GM18498 (cell line): ENCODE measurements around the gene LMOD3.

Experiments used
- ATAC-seq: cut with Tn5 transposase; IDR thresholded peaks from one replicate; pipeline ENCODE4 v1.9.1; 2021; ENCODE audit warnings: mild to moderate bottlenecking, moderate library complexity; ENCODE audit not compliant: unreplicated experiment

Gene LMOD3

DNA sequence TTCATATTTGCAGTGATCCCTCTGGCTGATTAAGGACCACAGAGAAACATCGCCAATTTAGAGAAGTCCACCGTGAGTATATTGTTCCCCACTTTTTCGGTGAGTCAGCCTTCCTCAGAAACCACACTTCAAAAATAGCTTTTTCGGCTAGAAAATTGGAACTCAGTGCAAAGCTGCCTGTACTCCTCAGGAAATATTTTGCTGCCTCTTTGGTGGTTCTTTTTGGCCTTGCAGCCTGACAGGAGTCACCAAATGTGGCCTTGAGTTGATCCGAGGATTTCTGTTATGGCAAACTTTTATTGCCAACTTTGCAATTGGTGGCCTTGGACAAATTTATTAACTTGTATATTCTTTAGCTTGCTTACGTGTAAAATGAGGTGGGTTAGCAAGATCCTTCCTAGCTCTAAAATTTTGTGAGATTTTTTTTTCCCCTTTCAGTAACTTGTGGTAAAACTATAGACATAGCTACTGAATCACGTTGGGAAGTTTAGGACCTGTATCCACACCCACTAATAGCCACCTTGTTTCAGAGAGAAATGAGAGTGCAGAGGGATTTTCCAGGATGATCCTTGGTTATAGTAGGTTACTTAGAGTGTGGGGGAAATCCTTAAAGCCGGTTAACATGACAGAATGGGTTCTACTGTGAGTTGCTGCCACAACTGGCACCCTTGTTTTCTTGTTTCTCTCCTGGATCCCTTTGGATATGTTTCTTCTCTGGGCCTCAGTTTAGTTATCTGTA, 27.8 kb downstream of the LMOD3 start:
- ATAC-seq = no peak

DNA sequence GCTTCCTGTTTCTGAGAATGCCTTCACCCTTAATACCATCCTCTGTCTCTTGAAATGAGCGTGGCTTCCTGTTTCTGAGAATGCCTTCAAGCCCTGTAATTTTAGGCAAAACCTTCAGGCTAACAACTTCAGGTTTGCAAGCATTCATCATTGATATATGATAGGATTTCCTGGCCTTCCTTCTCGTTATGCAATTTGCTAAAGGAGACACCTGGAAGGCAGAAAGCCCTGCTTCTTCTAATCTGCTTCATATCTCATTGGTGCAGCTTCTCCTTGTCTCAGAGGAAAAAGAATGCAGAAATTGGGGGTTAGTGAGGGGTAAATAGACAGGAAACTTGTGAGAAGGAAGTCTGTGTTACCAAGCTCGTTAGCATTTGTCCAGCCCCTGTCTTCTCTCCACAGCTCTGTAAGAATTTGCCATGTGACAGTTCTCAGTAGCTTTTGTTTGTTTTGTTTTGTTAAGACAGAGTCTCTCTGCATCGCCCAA, 30.3 kb downstream of the LMOD3 start:
- ATAC-seq = peak; percentile 74

DNA sequence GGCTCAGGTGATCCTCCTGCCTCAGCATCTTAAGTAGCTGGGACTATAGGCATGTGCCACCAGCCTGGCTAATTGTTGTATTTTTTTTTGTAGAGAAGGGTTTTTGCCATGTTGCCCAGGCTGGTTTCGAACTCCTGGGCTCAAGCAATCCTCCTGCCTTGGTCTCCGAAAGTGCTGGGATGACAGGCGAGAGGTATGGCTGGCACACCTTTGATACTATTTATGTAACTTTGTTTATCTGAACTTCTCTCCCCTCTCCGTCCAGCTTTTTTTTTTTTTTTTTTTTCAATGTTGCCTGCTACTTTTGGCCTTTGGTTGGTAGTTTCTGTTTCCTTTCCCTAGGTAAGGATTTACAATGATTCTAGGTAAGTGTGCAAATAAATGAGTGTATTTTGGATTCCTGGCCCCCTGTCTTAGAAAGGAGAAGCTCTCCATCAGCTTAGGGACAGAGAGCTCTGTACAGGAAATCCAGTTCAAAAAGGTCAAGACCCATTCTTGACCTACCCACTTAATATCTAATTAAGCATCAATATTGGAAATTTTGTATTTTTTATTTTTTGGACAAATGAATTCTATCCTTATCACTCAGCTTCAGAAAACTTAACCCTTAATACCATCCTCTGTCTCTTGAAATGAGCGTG, 30.9 kb downstream of the LMOD3 start:
- no peak for ATAC-seq

DNA sequence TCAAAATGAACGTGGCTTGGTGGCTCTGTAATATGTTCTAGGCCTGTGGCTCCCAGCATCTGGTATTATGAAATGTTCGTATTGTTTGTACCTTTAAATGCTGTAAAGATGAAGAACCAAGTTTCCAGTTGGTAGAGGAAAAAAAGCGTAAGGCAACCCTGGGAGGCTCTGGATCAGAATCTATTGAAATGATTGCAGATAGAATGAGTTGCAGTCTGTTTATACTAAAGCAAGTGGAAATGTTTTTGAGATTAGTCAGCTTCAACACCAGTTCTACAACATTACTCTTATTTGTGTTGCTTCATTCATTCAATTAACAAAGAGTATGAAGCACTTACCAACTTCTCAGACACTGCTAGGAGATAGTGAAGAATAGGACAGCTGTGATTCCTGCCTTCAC, 32.4 kb downstream of the LMOD3 start:
- ATAC-seq = no peak

DNA sequence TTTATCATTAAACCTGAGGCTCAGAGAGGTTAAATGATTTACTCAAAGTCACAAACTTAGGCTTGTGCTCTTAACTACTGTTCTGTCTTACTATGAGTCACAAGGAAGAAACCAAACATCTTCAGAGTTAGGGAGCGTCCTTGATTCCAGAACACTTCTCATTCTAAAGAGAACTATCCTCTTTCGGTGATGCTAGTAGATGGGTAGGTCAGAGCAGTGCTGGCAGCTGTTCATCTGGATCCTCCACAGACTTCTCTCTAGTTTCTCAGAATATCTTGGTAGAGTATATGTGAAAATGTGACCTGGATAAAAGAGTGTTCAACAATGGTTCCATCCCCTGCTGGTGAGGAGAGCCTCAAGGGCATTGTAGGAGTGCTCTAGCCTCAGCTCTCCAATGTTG, 34.3 kb downstream of the LMOD3 start:
- no peak for ATAC-seq

DNA sequence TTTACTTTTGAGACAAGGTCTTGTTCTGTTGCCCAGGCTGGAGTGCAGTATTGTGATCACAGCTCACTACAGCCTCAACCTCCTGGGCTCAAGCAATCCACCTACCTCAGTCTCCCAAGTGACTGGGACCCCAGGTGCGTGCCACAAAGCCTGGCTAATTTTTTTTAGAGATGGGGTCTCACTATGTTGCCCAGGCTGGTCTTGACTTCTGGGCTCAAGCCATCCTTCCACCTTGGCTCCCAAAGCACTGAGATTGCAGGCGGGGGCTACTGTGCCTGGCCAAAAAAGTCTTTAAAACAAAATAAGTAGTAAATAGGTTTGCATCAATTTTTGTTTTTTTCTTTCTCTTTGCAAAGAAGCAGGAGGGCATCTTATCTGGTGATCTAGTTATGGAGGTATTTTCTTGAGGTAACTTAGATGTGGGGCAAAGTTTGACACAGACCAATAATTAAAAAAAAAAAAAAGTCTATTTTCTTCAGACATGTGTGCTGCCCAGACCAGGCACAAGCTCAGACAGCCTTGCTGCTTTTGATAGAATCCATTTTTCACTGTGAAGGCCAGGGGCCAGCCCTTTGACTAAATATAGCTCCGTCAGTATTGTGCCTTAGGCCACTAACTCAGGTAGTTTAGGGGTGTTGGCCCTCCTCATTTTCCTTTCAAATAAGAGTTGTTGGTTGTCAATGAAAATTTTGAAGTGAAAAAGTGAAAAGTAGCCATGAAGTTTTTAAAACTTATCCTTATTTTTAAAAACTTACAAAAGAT, 35.2 kb downstream of the LMOD3 start:
- no peak for ATAC-seq

DNA sequence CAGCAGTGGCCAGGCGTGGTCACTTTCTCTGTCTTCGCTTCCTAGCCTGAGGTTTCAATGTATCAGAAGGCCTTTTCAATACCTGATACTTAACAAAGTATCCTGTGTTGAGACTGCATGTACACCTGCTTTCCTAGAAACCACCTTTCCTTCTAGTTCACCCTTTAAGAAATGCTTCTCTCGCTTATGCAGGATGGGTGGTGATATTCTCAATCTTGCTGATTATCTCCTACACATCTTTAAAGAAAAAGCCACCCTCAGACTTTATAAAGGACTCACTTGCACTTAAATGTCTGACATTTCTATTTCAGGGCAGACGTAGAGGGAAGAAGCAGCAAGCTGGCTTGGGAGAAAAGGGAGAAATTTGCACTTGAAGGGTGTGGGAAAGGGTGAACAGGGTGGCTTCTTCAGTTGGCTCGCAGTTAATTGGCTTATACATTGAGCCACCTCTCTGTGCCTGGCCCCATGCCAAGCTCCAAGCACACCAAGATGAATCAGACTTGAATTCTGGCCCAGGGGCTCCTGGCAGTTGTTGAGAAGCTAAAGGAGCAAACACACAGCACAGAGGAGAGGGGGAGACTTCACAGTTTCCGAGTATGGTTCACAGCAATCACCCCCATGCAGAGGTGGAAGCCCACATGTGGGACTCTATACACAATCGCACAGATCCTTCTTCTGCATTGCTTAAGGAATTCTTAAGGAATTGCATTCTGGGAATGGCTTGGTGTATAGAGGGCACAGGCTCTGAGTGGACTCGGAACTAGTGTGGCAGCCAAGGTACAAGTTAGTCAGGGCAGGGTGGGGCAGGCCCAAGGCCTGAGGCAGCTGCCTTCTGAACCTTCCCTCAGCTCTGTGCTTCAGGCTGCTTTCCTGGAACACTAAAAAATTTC, 36.3 kb downstream of the LMOD3 start:
- ATAC-seq = no peak

DNA sequence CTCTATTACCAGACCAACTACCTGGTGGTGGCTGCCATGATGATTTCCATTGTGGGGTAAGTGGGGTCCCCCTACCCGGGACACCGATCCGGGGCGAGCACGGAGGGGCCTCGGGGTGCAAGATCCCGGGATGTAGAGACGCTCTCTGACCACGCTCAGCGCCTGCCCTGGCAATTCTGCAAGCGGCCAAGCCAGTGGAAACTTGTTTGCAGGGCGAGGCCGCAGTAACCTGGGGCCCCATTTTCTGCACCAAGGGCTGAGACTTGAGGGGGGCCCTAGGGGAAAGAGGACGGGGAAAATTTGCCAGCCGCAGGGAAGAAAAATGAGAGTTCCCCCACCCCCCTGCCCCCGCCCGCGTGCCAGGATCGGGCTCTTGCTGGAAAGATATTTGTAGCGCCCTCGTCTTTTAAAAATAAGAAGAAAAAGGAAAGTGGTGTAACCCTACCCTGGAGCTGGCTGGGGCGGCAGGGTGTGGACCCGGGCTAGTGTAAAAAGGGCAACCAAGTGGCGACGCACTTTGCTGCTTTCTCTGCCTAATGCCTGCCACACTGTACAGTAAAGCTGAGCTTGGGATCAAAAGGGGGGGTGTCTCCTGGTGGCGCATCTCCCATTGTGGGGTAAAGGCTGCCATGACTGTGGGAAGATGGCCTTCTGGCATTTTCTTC, 37.1 kb downstream of the LMOD3 start:
- peak; percentile 1 for ATAC-seq

DNA sequence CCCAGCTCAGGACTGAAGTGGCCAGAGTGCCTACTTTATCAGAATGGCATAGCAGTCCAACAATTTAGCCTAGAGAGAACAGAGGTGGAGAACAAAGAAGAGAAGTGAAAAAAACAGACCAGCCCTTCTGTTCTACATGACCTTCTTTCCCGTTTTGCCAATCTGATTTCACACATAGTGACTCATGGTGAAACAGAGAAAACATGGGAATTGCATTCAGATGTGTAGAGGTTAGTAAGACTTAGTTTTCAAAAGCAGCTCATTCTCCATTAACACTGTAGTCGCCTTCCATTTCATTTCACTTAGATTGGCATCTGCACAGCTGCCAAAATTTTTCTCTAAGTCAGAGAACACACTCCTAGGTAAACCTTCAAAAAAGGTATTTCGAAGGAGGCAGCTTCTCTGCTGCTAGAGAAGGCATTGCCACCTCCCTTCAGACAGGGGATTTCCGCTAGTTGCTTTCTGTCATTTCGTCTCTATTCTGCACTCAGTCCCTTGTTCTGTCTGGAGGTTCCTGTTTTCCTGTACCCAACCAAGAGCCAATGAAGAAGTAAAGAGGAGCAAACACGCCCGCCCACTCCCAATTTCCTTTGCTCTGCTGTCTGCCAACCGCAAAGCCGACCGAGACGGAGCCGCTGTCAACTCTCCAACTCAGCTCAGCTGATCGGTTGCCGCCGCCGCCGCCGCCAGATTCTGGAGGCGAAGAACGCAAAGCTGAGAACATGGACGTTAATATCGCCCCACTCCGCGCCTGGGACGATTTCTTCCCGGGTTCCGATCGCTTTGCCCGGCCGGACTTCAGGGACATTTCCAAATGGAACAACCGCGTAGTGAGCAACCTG, 37.8 kb downstream of the LMOD3 start, which contains the start of gene ARL6IP5:
Gene ARL6IP5, plus strand, starts transcription at position 612 of the 842 bp plus-strand sequence. Its CDS starts 111 bp downstream, at position 723.
- ATAC-seq = peak; percentile 58

DNA sequence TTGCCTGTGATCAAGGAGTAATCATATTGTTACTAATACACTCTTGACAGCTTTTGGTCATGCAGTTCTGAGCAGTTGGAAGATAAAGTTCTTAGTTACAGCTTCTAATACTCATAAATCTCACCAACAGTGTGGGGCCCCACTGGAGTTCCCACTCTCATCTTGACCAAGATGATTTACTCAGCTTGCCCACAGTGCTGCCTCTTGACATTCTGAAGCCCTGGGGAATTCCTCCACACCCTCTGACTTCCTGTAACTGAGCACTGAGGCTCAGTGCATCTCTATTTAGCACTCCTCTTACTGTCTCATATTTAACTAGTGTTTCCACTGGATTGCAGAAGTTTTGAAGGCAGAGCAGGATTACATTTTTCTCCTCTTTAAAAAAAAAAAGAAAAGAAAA, 39.6 kb downstream of the LMOD3 start:
- peak; percentile 61 for ATAC-seq

DNA sequence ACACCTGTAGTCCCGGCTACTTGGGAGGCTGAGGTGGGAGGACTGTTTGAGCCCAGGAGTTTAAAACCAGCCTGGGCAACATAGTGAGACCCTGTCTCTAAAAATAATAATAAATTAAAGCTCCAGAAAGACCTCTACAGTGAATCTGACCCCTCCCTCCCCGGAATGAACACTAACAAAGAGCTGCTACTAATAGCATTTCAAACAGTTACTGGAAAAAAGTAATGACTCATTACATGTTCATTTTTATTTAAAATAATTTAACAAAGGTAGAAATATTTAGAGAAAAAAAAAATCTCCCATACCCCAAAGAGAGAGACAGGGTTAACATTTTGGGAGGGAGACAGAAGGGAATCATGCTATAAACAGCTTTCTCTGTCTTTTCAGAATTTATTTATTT, 40.0 kb downstream of the LMOD3 start:
- no peak for ATAC-seq

DNA sequence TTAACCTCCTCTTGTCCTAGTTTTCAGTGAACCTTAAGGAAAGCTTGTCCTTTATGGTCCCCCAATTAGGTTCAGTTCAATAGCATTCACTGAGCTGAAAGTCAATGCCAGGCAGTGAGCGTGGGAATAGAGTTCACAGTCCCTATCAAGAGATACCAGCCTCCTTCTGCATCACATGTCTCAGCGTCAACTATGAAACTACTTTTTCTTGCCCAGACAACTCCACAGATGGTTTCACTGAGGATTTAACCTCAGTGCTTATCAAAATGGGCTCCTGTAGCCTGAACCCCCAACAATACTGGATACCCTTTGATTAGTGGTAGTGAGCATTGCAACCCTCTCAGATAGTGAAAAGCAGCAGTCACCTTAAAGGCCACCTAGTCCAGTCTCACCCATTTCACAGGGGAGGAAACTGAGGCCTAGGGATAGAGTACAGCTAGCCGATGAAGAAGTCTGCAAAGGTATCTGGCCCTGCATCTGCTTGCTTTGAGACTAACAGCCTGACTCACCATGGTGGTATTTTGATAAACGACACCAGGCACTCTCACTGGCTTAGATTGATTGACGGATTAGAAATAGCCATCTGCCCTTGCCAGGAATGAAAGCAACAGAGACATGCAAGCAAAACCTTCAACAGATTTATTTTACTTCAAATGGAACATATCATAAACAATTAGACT, 40.7 kb downstream of the LMOD3 start:
- no peak for ATAC-seq

DNA sequence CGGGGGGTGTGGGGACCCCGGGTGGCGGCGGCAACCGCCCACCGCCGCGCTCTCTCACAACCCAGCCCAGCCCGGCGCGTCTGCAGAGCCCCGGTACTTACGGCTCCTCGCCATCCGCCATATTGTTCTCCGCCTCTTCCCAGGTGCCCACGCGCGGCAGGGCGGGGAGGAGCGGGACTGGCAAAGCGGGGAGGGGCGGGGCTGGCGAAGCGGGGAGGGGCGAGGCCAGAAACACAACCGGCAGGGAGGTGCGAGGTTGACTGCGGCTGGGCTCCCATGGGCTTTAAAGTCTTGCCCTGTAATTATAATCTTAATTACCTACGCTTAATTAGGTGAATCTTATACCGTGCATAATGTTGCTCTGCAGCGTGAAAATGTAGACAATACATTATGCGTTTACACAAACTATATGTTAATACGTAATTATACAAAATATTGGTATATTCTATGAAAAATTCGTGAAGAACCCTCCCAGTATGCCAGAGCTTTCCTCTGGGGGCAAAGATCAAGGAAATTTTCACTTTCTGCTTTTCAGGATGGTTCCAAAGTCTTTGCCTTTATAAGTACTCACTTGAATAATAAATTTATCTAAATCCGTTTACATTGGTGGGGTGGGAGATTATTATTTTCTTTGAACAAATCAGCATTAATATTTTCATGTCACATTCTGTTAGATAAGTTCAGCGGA, 42.0 kb downstream of the LMOD3 start, which contains the start of gene UBA3:
Gene UBA3, minus strand, starts transcription at position 133 of the 688 bp plus-strand sequence. Its CDS starts 12 bp downstream, at position 121.
- ATAC-seq = peak; percentile 54

DNA sequence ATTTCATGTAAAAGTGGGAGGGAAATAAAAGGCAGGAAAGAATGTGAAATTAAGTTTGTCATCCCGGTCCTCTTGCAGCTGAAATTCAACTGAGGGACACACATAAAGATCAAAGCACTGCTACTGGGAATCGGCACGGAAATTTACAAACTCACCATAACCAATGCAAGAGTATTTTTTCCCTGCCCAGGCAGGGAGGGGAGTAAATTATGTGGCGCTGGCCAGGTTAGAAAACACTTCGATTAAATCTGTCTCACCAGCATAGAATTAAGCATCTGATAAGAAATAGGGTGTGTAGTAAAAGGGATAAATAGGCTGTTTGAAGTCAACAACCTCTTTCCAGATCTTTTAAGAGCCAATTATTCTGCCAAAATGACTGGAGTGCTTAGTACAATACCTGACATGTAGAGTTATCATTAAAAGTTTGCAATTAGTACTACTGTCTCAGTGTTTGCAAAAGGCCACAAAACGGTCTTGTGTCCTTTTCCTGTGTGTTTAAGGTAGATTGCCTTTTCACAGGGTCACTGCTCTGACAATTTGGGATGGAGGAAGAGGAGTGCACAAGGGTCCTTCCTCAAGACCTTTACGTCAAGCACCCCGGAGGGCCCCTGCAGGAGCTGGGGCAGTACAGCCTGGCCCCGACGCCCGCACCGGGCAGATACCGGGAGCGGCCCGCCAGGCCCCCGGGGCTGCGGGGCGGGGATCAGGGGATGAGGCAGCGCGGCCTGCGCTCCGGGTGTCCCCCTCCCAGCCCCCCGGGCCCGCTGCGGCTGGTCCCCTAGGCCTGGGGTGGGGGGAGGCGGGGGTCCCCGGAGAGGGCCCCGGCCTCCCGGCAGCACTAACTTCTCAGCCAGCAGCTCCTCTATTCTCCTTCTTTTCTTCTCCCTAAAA, 42.9 kb downstream of the LMOD3 start:
- peak; percentile 23 for ATAC-seq

DNA sequence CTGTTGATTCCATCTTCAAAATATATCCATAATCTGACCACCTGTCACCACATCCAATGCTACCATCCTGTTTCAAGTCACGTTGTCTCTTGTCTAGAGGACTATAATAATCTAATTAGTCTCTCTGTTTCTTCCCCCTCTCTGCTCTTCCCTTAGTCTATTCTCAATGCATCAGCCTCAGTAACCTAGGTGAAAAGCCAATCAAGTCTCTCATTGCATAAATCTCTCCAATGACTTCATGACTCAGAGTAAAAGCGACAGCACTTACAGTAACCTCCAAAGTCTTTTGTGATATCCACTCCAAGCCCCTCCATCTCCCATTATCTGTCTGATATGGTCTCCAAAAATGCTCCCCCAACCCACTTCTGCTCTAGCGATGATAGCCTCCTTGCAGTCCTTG, 49.5 kb downstream of the LMOD3 start:
- no peak for ATAC-seq

DNA sequence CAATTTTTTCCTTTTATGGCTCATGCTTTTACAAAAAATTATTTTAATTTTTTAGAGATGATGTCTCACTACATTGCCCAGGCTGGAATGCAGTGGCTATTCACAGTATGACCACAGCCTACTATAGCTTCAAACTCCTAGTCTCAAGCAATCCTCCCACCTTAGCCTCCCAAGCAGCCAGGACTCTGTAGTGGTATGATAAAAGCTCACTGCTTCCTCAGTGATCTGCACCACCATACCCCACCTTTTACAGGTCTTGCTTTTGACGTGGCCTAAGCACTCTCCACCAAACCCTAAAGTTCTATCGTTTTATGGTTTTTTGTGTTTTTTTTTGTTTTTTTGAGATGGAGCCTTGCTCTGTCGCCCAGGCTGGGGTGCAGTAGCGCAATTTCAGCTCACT, 56.3 kb downstream of the LMOD3 start:
- ATAC-seq = no peak
